KMS-11 (cell line): Measurements from ENCODE around the gene GNA12.

ENCODE experiments used
- H2AFZ ChIP-seq: fragments of 200-600 bp; sonication (generic); 2 replicates; pipeline ENCODE4 v1.6.1; 2016; ENCODE audit warnings: antibody characterized with exemption, mixed run types, low read depth
- H3K27ac ChIP-seq: fragments of 200-600 bp; sonication (generic); 2 replicates; pipeline ENCODE4 v1.6.1; 2016; ENCODE audit warnings: mild to moderate bottlenecking, mixed run types
- H3K27me3 ChIP-seq: fragments of 200-600 bp; sonication (generic); 2 replicates; pipeline ENCODE4 v1.6.1; 2017; ENCODE audit warnings: mild to moderate bottlenecking, low read depth, mixed run types, moderate library complexity; ENCODE audit not compliant: insufficient read depth
- H3K36me3 ChIP-seq: fragments of 200-600 bp; sonication (generic); 2 replicates; pipeline ENCODE4 v1.6.1; 2017; ENCODE audit warnings: mild to moderate bottlenecking, mixed run types; ENCODE audit not compliant: insufficient read depth
- H3K4me1 ChIP-seq: fragments of 200-600 bp; sonication (generic); 2 replicates; pipeline ENCODE4 v1.6.1; 2016; ENCODE audit warnings: mild to moderate bottlenecking, low read depth, mixed run types; ENCODE audit not compliant: poor library complexity, severe bottlenecking
- H3K4me2 ChIP-seq: fragments of 200-600 bp; sonication (generic); 2 replicates; pipeline ENCODE4 v1.7.0; 2016; ENCODE audit warnings: mild to moderate bottlenecking, mixed run types
- H3K4me3 ChIP-seq: fragments of 200-600 bp; sonication (generic); IDR thresholded peaks from 2 replicates; pipeline ENCODE4 v1.6.1; 2017; ENCODE audit warnings: low read depth, low read length, mixed read lengths; ENCODE audit not compliant: insufficient read depth
- H3K79me2 ChIP-seq: fragments of 200-600 bp; sonication (generic); 2 replicates; pipeline ENCODE4 v1.6.1; 2016; ENCODE audit warnings: low read depth, mixed run types; ENCODE audit not compliant: insufficient read depth
- H3K9ac ChIP-seq: fragments of 200-600 bp; sonication (generic); 2 replicates; pipeline ENCODE4 v1.6.1; 2016; ENCODE audit warnings: mild to moderate bottlenecking, mixed run types
- H4K20me1 ChIP-seq: fragments of 200-600 bp; sonication (generic); 2 replicates; pipeline ENCODE4 v1.6.1; 2016; ENCODE audit warnings: mild to moderate bottlenecking, mixed run types; ENCODE audit not compliant: insufficient read depth
- TF ChIP-seq, protein P1 (sequence below): fragments of 200-600 bp; sonication (generic); conservative IDR thresholded peaks from 2 replicates; pipeline ENCODE4 v1.6.1; 2017; ENCODE audit warnings: low read depth, mild to moderate bottlenecking, antibody characterized with exemption, low read length, moderate library complexity, mixed read lengths

Gene GNA12

DNA sequence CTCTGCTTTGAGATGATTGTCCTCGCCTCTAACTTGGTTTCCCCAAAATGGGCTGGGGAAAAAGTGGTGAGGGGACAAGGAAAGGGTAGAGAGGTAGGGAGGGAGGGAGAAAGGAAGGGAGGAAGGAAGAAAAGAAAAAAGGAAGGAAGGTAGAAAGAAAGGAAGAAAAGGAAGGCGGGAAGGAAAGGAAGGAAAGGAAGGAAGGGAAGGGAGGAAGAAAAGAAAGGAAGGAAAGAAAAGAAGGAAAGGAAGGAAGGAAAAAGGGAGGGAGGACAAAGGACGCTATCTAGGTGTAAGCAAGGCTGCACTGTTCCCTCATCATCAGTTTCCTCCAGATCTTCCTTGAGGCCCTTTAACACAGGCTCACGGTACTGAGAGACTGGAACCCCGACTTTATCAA is 2.2 kb downstream of the GNA12 start:
- Histone ChIP-seq H3K79me2 (peaks cover 43% of the 10 kb centered on the region), H4K20me1 (no peaks in the 10 kb centered on the region)

DNA sequence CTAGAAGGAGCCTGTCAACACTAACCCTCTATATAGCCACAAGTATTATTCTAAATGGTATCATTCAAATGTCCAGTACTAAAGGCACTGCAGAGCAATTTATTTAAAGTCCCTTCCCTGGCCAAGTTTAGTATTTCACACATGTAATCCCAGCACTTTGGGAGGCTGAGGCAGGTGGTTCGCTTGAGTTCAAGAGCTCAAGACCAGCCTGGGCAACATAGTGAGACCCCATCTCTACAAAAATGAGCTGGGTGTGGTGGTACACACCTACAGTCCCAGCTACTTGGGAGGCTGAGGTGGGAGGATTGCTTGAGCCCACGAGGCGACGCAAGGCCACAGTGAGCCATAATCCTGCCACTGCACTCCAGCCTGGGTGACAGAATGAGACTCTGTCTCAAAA is 3.6 kb downstream of the GNA12 start:
- no peak overlapping the region for H3K4me3 ChIP-seq
- no peak overlapping the region for H2AFZ ChIP-seq
- no peaks in the 10 kb centered on the region for H3K36me3 ChIP-seq
- no peak overlapping the region for H3K9ac ChIP-seq
- no peak overlapping the region for H3K4me2 ChIP-seq
- peaks cover 37% of the 10 kb centered on the region for H3K4me1 ChIP-seq
- peaks cover 47% of the 10 kb centered on the region for H3K79me2 ChIP-seq
- no peak overlapping the region for H3K27ac ChIP-seq
- H4K20me1 ChIP-seq: no peaks in the 10 kb centered on the region
- H3K27me3 ChIP-seq: no peaks in the 10 kb centered on the region
- TF ChIP-seq, protein P1, sequence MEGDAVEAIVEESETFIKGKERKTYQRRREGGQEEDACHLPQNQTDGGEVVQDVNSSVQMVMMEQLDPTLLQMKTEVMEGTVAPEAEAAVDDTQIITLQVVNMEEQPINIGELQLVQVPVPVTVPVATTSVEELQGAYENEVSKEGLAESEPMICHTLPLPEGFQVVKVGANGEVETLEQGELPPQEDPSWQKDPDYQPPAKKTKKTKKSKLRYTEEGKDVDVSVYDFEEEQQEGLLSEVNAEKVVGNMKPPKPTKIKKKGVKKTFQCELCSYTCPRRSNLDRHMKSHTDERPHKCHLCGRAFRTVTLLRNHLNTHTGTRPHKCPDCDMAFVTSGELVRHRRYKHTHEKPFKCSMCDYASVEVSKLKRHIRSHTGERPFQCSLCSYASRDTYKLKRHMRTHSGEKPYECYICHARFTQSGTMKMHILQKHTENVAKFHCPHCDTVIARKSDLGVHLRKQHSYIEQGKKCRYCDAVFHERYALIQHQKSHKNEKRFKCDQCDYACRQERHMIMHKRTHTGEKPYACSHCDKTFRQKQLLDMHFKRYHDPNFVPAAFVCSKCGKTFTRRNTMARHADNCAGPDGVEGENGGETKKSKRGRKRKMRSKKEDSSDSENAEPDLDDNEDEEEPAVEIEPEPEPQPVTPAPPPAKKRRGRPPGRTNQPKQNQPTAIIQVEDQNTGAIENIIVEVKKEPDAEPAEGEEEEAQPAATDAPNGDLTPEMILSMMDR: no peak

More for the DNA sequence above, 2.2 kb downstream of the GNA12 start:
- no peak overlapping the region for H3K9ac ChIP-seq
- TF ChIP-seq, protein P1: no peak
- H3K27me3 ChIP-seq: no peaks in the 10 kb centered on the region
- peaks cover 37% of the 10 kb centered on the region for H3K4me1 ChIP-seq
- no peak overlapping the region for H3K4me2 ChIP-seq
- H3K4me3 ChIP-seq: no peak overlapping the region
- H3K27ac ChIP-seq: no peak overlapping the region
- no peaks in the 10 kb centered on the region for H3K36me3 ChIP-seq
- no peak overlapping the region for H2AFZ ChIP-seq

DNA sequence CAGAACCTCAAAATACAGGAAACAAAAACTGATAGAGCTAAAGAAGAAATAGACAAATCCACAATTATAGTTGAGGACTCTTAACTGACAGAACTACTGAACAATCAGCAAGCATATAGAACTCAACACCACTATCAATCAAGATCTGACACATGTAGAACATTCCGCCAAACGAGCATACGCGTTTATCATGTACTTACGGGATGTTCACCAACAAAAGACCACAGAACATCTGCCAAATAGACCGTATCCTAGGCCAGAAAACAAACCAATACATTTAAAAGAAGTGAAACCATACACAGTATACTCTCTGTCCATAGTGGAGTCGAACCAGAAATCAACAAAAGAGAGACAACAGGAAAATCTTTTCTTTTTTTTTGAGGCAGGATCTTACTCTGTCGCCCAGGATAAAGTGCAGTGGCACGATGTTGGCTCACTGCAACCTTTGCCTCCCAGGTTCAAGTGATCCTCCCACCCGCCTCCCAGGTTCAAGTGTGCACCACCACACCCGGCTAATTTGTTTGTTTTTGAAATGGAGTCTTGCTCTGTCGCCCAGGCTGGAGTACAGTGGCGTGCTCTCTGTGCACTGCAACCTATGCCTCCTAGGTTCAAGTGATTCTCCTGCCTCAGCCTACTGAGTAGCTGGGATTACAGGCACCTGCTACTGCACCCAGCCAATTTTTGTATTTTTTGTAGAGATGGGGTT is 5.1 kb downstream of the GNA12 start:
- H3K9ac ChIP-seq: no peak overlapping the region
- peaks cover 32% of the 10 kb centered on the region for H3K4me1 ChIP-seq
- H3K36me3 ChIP-seq: no peaks in the 10 kb centered on the region
- no peak overlapping the region for H3K4me3 ChIP-seq
- TF ChIP-seq, protein P1: no peak
- no peak overlapping the region for H3K27ac ChIP-seq
- no peaks in the 10 kb centered on the region for H4K20me1 ChIP-seq
- H3K79me2 ChIP-seq: peaks cover 47% of the 10 kb centered on the region
- no peak overlapping the region for H2AFZ ChIP-seq
- H3K4me2 ChIP-seq: no peak overlapping the region
- H3K27me3 ChIP-seq: no peaks in the 10 kb centered on the region

DNA sequence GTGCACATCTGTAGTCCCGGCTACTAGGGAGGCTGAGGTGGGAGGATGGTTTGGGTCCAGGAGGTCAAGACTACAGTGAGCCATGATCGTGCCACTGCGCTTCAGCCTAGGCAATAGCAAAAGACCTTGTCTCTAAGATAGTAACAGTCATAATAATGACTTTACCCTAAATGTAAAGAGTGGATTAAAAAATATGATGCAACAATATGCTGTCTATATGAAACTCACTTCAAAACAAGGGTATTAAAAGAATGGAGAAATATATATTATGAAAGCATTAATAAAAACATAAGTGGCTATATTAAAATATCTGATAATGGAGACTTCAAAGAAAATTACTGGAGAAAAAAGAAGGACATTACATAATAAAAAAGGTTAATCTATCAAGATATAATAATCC is 5.7 kb downstream of the GNA12 start:
- Histone ChIP-seq H2AFZ (no peak overlapping the region), H4K20me1 (no peaks in the 10 kb centered on the region), H3K27me3 (no peaks in the 10 kb centered on the region), H3K4me2 (no peak overlapping the region), H3K79me2 (peaks cover 46% of the 10 kb centered on the region), H3K4me1 (peaks cover 32% of the 10 kb centered on the region), H3K9ac (no peak overlapping the region), H3K36me3 (no peaks in the 10 kb centered on the region), H3K4me3 (no peak overlapping the region), H3K27ac (no peak overlapping the region)
- TF ChIP-seq, protein P1: no peak
